PC-9 (cell line): Measurements from ENCODE around the gene GPR137. TPM values are rescaled to one million over a fixed set of nuclear protein-coding genes. Genes with fewer than 3 reads are reported as not detected.
"Not testable (repeated sequence)": the region's sequence is repeated elsewhere in the genome, so short reads cannot be mapped to it uniquely, and the experiment has no call there.

Experiments used
- BruUV-seq: library from RNA; stranded (reverse); fragments of 400-500 nt; replicated peaks from 2 replicates; lab custom pipeline; 2021; lab: Mats Ljungman, UMichigan
- CTCF ChIA-PET: fragments of 300-600 bp; sonication (Branson Sonifier 250); formaldehyde crosslinking; loops from one replicate; lab custom pipeline; 2022; ENCODE audit warnings: antibody characterized with exemption; lab: Charles Lee
- POLR2A ChIA-PET: fragments of 300-600 bp; sonication (Branson Sonifier 250); formaldehyde crosslinking; loops from one replicate; lab custom pipeline; 2022; ENCODE audit warnings: antibody characterized with exemption; ENCODE audit not compliant: unreplicated experiment; lab: Charles Lee
- DNase-seq, 2 experiments: peaks; one replicate each; pipeline versions ENCODE4 v3.0.0 to v3.0.0-alpha.2; 2015 to 2022; ENCODE audit warnings: mixed read lengths in 1 of 2
- H2AFZ ChIP-seq: fragments of 200-600 bp; sonication (generic); 2 replicates; pipeline ENCODE4 v1.8.1; 2017; ENCODE audit warnings: antibody characterized with exemption
- H3F3A ChIP-seq: fragments of 200-600 bp; sonication (generic); 2 replicates; pipeline ENCODE4 v1.8.1; 2017; ENCODE audit warnings: antibody characterized with exemption, mild to moderate bottlenecking, low read depth; ENCODE audit not compliant: insufficient read depth
- H3K27ac ChIP-seq: fragments of 200-600 bp; sonication (generic); 2 replicates; pipeline ENCODE4 v1.6.1; 2016; ENCODE audit warnings: mixed run types
- H3K27me3 ChIP-seq: fragments of 200-600 bp; sonication (generic); 2 replicates; pipeline ENCODE4 v1.6.1; 2016; ENCODE audit warnings: low read depth, mixed run types; ENCODE audit not compliant: insufficient read depth
- H3K36me3 ChIP-seq: fragments of 200-600 bp; sonication (generic); 2 replicates; pipeline ENCODE4 v1.6.1; 2016; ENCODE audit warnings: low read depth, mixed run types
- H3K4me1 ChIP-seq: fragments of 200-600 bp; sonication (generic); replicated peaks from 2 replicates; pipeline ENCODE4 v1.6.1; 2016; ENCODE audit warnings: mixed run types; ENCODE audit not compliant: insufficient read depth
- H3K4me2 ChIP-seq: fragments of 200-600 bp; sonication (generic); 2 replicates; pipeline ENCODE4 v1.6.1; 2017; ENCODE audit warnings: mixed run types
- H3K4me3 ChIP-seq: fragments of 200-600 bp; sonication (generic); 2 replicates; pipeline ENCODE4 v1.6.1; 2016; ENCODE audit warnings: mixed run types
- H3K79me2 ChIP-seq: fragments of 200-600 bp; sonication (generic); 2 replicates; pipeline ENCODE4 v1.6.1; 2017; ENCODE audit warnings: low read depth, mixed run types
- H3K9me2 ChIP-seq: fragments of 200-600 bp; sonication (generic); 2 replicates; pipeline ENCODE4 v1.8.1; 2017; ENCODE audit warnings: mild to moderate bottlenecking; ENCODE audit not compliant: insufficient read depth
- H3K9me3 ChIP-seq: fragments of 200-600 bp; sonication (generic); 2 replicates; pipeline ENCODE4 v1.8.1; 2016; ENCODE audit warnings: low read depth; ENCODE audit not compliant: insufficient read depth
- H4K20me1 ChIP-seq: fragments of 200-600 bp; sonication (generic); 2 replicates; pipeline ENCODE4 v1.8.1; 2017; ENCODE audit not compliant: insufficient read depth
- CTCF ChIP-seq: fragments of 200-600 bp; sonication (generic); conservative IDR thresholded peaks from 2 replicates; pipeline ENCODE4 v1.6.1; 2017; ENCODE audit warnings: mixed run types, antibody characterized with exemption, mild to moderate bottlenecking, moderate library complexity
- EZH2 ChIP-seq: fragments of 200-600 bp; sonication (generic); IDR thresholded peaks from 2 replicates; pipeline ENCODE4 v1.8.0; 2017; ENCODE audit warnings: antibody characterized with exemption, low read depth
- intact Hi-C: fragments of 100-400 bp; cut with micrococcal nuclease; formaldehyde crosslinking; loops from one replicate; pipeline ENCODE4 v1.10.0; 2022; ENCODE audit not compliant: unreplicated experiment
- total RNA-seq: library from RNA; stranded (reverse); gene quantifications from 2 replicates; pipeline ENCODE4 v1.2.3, GENCODE V29; 2021

The GPR137 gene
- total RNA-seq, 1 experiment from 2014 or later, result 72.8 TPM

DNA sequence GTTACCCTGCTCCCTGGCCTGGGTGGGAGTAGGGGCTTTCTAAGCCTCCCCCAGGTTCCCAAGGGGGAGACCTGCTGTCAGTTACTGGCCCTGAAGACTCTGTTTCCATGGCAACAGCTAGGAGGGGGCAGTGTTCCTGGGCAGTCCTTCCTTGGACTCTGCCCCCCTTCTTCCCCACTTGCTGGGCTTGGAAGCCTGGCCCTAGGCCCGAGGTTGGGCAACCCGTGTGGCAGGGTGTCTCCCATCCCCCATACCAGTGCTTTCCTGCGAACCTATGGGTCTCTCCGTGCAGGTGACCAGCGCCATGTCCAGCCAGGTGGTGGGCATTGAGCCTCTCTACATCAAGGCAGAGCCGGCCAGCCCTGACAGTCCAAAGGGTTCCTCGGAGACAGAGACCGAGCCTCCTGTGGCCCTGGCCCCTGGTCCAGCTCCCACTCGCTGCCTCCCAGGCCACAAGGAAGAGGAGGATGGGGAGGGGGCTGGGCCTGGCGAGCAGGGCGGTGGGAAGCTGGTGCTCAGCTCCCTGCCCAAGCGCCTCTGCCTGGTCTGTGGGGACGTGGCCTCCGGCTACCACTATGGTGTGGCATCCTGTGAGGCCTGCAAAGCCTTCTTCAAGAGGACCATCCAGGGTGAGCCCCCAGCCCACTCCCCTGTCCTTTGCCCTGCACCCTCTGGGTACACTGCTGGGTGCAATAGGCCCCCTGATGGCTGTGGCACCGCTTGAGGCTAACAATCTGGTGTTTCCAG is 21.4 kb downstream of the GPR137 start:
- intact Hi-C loops, result loop anchor here (1.0 to 10.0 kb wide), 4 partner anchors 25 to 472 kb away; partner anchors contain the start of genes COX8A and MARK2

GRCh38 chr11:64307795-64308194 is 22.1 kb downstream of the GPR137 start:
- H3K27ac ChIP-seq, H3K27me3 ChIP-seq, H3K9me2 ChIP-seq, H3K9me3 ChIP-seq, BruUV-seq, CTCF ChIA-PET, H3K36me3 ChIP-seq, H4K20me1 ChIP-seq, H3K4me3 ChIP-seq, H2AFZ ChIP-seq, DNase-seq: not testable (repeated sequence)
- H3F3A ChIP-seq, result peaks cover 27% of the 10 kb centered on the region; the same call in 1 of the 2 replicates
- peak overlapping the region; percentile 94; the same call in 1 of the 2 replicates for H3K4me2 ChIP-seq
- H3K79me2 ChIP-seq, result peaks cover 46% of the 10 kb centered on the region
- intact Hi-C loops, result loop anchor here (10.0 kb wide), 2 partner anchors 333 to 473 kb away; partner anchors contain the start of genes COX8A and MARK2
- POLR2A ChIA-PET, result interaction anchor here (0.6 kb wide), 1 partner anchor 19 kb away, joined by 12 read pairs; no protein-coding TSS in a partner anchor
- H3K4me1 ChIP-seq, result peaks cover 24% of the 10 kb centered on the region

More for the DNA sequence above, 21.4 kb downstream of the GPR137 start:
- Histone ChIP-seq H3K9me3 (no peaks in the 10 kb centered on the region), H3K27me3 (no peaks in the 10 kb centered on the region), H3K4me1 (peaks cover 24% of the 10 kb centered on the region), H3K79me2 (peaks cover 39% of the 10 kb centered on the region), H3F3A (peaks cover 20% of the 10 kb centered on the region; the same call in 1 of the 2 replicates), H2AFZ (no peak overlapping the region; the same call in 1 of the 2 replicates), H3K9me2 (no peaks in the 10 kb centered on the region), H4K20me1 (peaks cover 4% of the 10 kb centered on the region), H3K27ac (peak overlapping the region; percentile 67), H3K36me3 (0 out of 2 replicates have a peak, but pooled peaks cover 8% of the 10 kb centered on the region), H3K4me3 (peak overlapping the region; percentile 77), H3K4me2 (peak overlapping the region; percentile 94)
- CTCF ChIA-PET, result interaction anchor here (0.6 kb wide), 1 partner anchor 95 kb away, joined by 3 read pairs; no protein-coding TSS in a partner anchor
- POLR2A ChIA-PET, result interaction anchor here (0.6 kb wide), 2 partner anchors 20 to 22 kb away, joined by 3 to 12 read pairs; no protein-coding TSS in a partner anchor
- peak in 1 of 2 experiments; percentile 39 for DNase-seq
- no TSS peak for BruUV-seq
- no peak for TF ChIP-seq CTCF
- TF ChIP-seq EZH2, result no peak

GRCh38 chr11:64312947-64313346 is 27.3 kb downstream of the GPR137 start:
- Histone ChIP-seq H4K20me1 (peaks cover 8% of the 10 kb centered on the region), H3K27me3 (no peaks in the 10 kb centered on the region), H3K4me3 (no peak overlapping the region), H3K4me2 (no peak overlapping the region), H3F3A (peaks cover 51% of the 10 kb centered on the region), H3K27ac (no peak overlapping the region), H3K4me1 (peaks cover 14% of the 10 kb centered on the region), H3K9me2 (no peaks in the 10 kb centered on the region), H2AFZ (no peak overlapping the region), H3K79me2 (peaks cover 57% of the 10 kb centered on the region), H3K9me3 (no peaks in the 10 kb centered on the region), H3K36me3 (peaks cover 8% of the 10 kb centered on the region; the same call in 1 of the 2 replicates)
- no peak for TF ChIP-seq EZH2
- intact Hi-C loops, result no loop called here
- POLR2A ChIA-PET, result interaction anchor here (0.6 kb wide), 2 partner anchors 98 to 655 kb away, joined by 3 to 4 read pairs; no protein-coding TSS in a partner anchor
- DNase-seq, result no peak
- no TSS peak for BruUV-seq
- CTCF ChIA-PET, result interaction anchor here (0.6 kb wide), 1 partner anchor 68 kb away, joined by 7 read pairs; no protein-coding TSS in a partner anchor
